A673 (cell line): Measurements from ENCODE around the gene GLA.

Experiments used
- CTCF ChIP-seq: fragments of 300-800, 200-600 bp; sonication (generic); conservative IDR thresholded peaks from 2 replicates; pipeline ENCODE4 v1.5.1; 2017; ENCODE audit warnings: low read depth, mild to moderate bottlenecking, antibody characterized with exemption, low read length, moderate library complexity, mixed read lengths
- EZH2 ChIP-seq: fragments of 200-600 bp; sonication (generic); IDR thresholded peaks from 2 replicates; pipeline ENCODE4 v1.6.1; 2017; ENCODE audit warnings: borderline replicate concordance, low read depth, mild to moderate bottlenecking, mixed read lengths, antibody characterized with exemption, low read length; ENCODE audit not compliant: poor library complexity, severe bottlenecking

GRCh38 chrX:101416691-101417090, 9.0 kb upstream of the GLA start:
- no peak for TF ChIP-seq CTCF
- TF ChIP-seq EZH2: no peak
